Upper lobe of left lung (tissue), 4 donors: ENCODE measurements around the gene FAM151A.

Source experiments
- CTCF ChIP-seq, 6 experiments: fragments of 450-650 bp in 4 of 6; fragments of 200-600 bp in 2 of 6; sonication (generic) in 2 of 6; IDR thresholded peaks; one replicate each; pipeline ENCODE4 v1.5.1; 2016 to 2019; ENCODE audit warnings: antibody characterized with exemption in 6 of 6
- POLR2A ChIP-seq, 4 donors: fragments of 450-650 bp; IDR thresholded peaks; one replicate each; pipeline ENCODE4 v1.5.1; 2016 to 2017; ENCODE audit warnings: antibody characterized with exemption in 4 of 4, mild to moderate bottlenecking in 2 of 4
- POLR2AphosphoS5 ChIP-seq, 2 donors: sonication (generic); formaldehyde crosslinking; IDR thresholded peaks; one replicate each; pipeline ENCODE4 v1.5.1; 2017; ENCODE audit warnings: antibody characterized with exemption in 2 of 2

GRCh38 chr1:54643736-54644135 lies 20.4 kb upstream of the FAM151A start:
- no peak for TF ChIP-seq POLR2A (IDR thresholded peaks at IDR 0.05)
- TF ChIP-seq CTCF (IDR thresholded peaks at IDR 0.05): no peak
- TF ChIP-seq POLR2AphosphoS5 (IDR thresholded peaks at IDR 0.05): no peak
